ENCODE measurements around the gene KCTD13. TPM values are rescaled to one million over a fixed set of nuclear protein-coding genes. Genes with fewer than 3 reads are reported as not detected.

The KCTD13 gene
- polyA plus RNA-seq, 1 of the 3 experiments (the other 2 are of a cell fraction): 31.0 TPM

DNA sequence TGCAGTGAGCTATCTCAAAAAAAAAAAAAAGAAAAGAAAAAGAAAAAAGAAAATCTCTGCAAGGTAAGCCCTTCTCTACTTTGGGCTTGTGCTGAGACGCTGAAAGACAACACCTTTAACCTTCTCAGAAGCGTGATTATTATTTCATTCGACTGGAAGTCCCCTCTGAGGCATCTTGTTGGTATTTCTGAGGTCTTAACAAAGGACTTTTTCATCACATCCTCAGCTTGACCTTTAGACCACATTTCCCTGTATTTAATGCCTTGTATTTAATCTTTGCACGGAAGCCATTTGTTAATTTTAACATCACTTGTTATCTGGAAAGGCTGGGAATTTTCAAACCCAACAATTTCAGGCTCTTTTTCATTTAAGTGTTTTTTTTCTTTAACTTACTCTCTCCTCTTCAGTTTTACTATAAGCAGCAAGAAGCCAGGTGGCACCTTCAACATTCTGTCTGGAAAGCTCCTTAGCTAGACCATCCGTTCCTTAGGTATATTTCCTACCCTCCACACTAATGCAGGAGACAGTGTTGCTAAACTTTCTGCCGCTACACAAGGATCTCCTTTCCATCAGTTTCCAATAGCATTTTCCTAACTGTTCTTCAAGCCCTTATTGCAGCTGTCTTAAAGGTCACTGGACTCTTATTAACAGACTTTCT, 10.3 kb downstream of the KCTD13 start:
- H3K9me2 ChIP-seq: no peaks in the 10 kb centered on the region
- H3K4me2 ChIP-seq: no peak overlapping the region
- no peaks in the 10 kb centered on the region for H4K20me1 ChIP-seq (ENCODE audit: insufficient read depth)
- WGBS (ENCODE audit: low lambda C conversion rate): 82% methylated on average over 6 of the region's 6 CpGs
- H3K36me3 ChIP-seq (replicated peaks in 1 of 2; ENCODE audit: control insufficient read depth in 1 of 2, insufficient read depth in 2 of 2, low read length in 1 of 2): peaks cover 16 to 30% of the 10 kb centered on the region in 2 experiments
- H2AFZ ChIP-seq (ENCODE audit: low read depth): no peak overlapping the region
- no peak overlapping the region for H3K27ac ChIP-seq (ENCODE audit: low read depth in 2 of 2, low read length in 1 of 2)
- POLR2A ChIA-PET: no interaction called here
- H3K27me3 ChIP-seq (ENCODE audit: insufficient read depth): no peaks in the 10 kb centered on the region
- no peak overlapping the region for H3K4me3 ChIP-seq (ENCODE audit: low read depth in 2 of 2, low read length in 1 of 2)
- CTCF ChIA-PET: interaction anchor here (0.7 to 2.7 kb wide), 5 partner anchors 8 to 117 kb away, joined by 3 to 6 read pairs (median 3); partner anchors contain the start of genes KCTD13 and PAGR1
- H3K9ac ChIP-seq: no peak overlapping the region
- H3K9me3 ChIP-seq: no peaks in the 10 kb centered on the region
- H3K79me2 ChIP-seq (ENCODE audit: insufficient read depth): peaks cover 27% of the 10 kb centered on the region
- peaks cover 3% of the 10 kb centered on the region for H3F3A ChIP-seq (replicated peaks; ENCODE audit: insufficient read depth)
- no peak for DNase-seq
- TF ChIP-seq JUND (IDR thresholded peaks at IDR 0.05): no peak
- no peak for TF ChIP-seq ELF1 (IDR thresholded peaks at IDR 0.05)
- TF ChIP-seq, protein P1, sequence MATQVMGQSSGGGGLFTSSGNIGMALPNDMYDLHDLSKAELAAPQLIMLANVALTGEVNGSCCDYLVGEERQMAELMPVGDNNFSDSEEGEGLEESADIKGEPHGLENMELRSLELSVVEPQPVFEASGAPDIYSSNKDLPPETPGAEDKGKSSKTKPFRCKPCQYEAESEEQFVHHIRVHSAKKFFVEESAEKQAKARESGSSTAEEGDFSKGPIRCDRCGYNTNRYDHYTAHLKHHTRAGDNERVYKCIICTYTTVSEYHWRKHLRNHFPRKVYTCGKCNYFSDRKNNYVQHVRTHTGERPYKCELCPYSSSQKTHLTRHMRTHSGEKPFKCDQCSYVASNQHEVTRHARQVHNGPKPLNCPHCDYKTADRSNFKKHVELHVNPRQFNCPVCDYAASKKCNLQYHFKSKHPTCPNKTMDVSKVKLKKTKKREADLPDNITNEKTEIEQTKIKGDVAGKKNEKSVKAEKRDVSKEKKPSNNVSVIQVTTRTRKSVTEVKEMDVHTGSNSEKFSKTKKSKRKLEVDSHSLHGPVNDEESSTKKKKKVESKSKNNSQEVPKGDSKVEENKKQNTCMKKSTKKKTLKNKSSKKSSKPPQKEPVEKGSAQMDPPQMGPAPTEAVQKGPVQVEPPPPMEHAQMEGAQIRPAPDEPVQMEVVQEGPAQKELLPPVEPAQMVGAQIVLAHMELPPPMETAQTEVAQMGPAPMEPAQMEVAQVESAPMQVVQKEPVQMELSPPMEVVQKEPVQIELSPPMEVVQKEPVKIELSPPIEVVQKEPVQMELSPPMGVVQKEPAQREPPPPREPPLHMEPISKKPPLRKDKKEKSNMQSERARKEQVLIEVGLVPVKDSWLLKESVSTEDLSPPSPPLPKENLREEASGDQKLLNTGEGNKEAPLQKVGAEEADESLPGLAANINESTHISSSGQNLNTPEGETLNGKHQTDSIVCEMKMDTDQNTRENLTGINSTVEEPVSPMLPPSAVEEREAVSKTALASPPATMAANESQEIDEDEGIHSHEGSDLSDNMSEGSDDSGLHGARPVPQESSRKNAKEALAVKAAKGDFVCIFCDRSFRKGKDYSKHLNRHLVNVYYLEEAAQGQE (IDR thresholded peaks at IDR 0.05; ENCODE audit: low read depth, low read length): no peak
- TF ChIP-seq, protein P2, sequence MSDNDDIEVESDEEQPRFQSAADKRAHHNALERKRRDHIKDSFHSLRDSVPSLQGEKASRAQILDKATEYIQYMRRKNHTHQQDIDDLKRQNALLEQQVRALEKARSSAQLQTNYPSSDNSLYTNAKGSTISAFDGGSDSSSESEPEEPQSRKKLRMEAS (IDR thresholded peaks at IDR 0.05; ENCODE audit: low read depth): no peak
- TF ChIP-seq, protein P3, sequence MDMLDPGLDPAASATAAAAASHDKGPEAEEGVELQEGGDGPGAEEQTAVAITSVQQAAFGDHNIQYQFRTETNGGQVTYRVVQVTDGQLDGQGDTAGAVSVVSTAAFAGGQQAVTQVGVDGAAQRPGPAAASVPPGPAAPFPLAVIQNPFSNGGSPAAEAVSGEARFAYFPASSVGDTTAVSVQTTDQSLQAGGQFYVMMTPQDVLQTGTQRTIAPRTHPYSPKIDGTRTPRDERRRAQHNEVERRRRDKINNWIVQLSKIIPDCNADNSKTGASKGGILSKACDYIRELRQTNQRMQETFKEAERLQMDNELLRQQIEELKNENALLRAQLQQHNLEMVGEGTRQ (IDR thresholded peaks at IDR 0.05; ENCODE audit: borderline replicate concordance, low read depth, low read length): no peak
- TF ChIP-seq NFIC (IDR thresholded peaks at IDR 0.05; ENCODE audit: borderline replicate concordance): no peak
- TF ChIP-seq MEF2A (IDR thresholded peaks at IDR 0.05; ENCODE audit: borderline replicate concordance, low read depth): no peak
- no peak for TF ChIP-seq POLR2AphosphoS5 (IDR thresholded peaks at IDR 0.05; ENCODE audit: low read depth, low read length)
- TF ChIP-seq, protein P4, sequence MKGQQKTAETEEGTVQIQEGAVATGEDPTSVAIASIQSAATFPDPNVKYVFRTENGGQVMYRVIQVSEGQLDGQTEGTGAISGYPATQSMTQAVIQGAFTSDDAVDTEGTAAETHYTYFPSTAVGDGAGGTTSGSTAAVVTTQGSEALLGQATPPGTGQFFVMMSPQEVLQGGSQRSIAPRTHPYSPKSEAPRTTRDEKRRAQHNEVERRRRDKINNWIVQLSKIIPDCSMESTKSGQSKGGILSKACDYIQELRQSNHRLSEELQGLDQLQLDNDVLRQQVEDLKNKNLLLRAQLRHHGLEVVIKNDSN (IDR thresholded peaks at IDR 0.05; ENCODE audit: borderline replicate concordance, low read depth): no peak
- no peak for TF ChIP-seq YY1 (IDR thresholded peaks at IDR 0.05; ENCODE audit: low read depth)
- H3K4me1 ChIP-seq (ENCODE audit: control insufficient read depth in 1 of 2, insufficient read depth in 2 of 2, low read depth in 1 of 2, low read length in 1 of 2): no peaks in the 10 kb centered on the region

DNA sequence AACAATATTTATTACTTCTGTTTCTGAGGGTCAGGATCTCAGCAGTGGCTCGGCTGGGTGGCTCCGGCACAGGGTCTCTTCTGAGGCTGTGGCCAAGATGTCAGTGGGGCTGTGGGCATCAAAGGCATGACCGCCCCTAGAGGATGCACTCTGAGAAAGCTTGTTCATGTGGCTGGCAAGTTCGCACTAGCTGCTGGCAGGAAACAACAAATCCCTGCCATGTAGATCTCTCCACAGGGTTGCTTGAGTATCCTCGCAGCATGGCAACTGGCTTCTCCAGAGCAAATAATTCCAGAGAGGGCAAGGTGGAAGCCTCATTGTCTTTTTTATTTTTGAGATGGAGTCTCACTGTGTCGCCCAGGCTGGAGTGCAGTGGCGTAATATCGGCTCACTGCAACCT, 12.5 kb downstream of the KCTD13 start:
- H4K20me1 ChIP-seq (ENCODE audit: insufficient read depth): no peaks in the 10 kb centered on the region
- 100% methylated on average over 8 of the region's 8 CpGs for WGBS (ENCODE audit: low lambda C conversion rate)
- POLR2A ChIA-PET: interaction anchor here (1.4 to 1.8 kb wide), 2 partner anchors 12 kb away, joined by 3 read pairs; partner anchors contain the start of gene KCTD13
- TF ChIP-seq SMC3 (IDR thresholded peaks at IDR 0.05; ENCODE audit: low read depth, low read length): no peak
- TF ChIP-seq, protein P1 (IDR thresholded peaks at IDR 0.05; ENCODE audit: low read depth, low read length): no peak
- TF ChIP-seq, protein P4 (IDR thresholded peaks at IDR 0.05; ENCODE audit: borderline replicate concordance, low read depth): no peak
- TF ChIP-seq, protein P5, sequence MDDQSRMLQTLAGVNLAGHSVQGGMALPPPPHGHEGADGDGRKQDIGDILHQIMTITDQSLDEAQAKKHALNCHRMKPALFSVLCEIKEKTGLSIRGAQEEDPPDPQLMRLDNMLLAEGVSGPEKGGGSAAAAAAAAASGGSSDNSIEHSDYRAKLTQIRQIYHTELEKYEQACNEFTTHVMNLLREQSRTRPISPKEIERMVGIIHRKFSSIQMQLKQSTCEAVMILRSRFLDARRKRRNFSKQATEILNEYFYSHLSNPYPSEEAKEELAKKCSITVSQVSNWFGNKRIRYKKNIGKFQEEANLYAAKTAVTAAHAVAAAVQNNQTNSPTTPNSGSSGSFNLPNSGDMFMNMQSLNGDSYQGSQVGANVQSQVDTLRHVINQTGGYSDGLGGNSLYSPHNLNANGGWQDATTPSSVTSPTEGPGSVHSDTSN (IDR thresholded peaks at IDR 0.05): no peak
- no peak for TF ChIP-seq RXRA (IDR thresholded peaks at IDR 0.05; ENCODE audit: borderline replicate concordance, low read depth)
- TF ChIP-seq CHD2 (IDR thresholded peaks at IDR 0.05; ENCODE audit: low read length, partially characterized antibody): no peak

More for the DNA sequence above, 12.5 kb downstream of the KCTD13 start:
- peaks cover 16% of the 10 kb centered on the region for H3K79me2 ChIP-seq (ENCODE audit: insufficient read depth)
- peaks cover 6 to 21% of the 10 kb centered on the region in 2 experiments for H3K36me3 ChIP-seq (replicated peaks in 1 of 2; ENCODE audit: control insufficient read depth in 1 of 2, insufficient read depth in 2 of 2, low read length in 1 of 2)
- no peaks in the 10 kb centered on the region for H3K27me3 ChIP-seq (ENCODE audit: insufficient read depth)
- CTCF ChIA-PET: interaction anchor here (0.9 to 1.1 kb wide), 3 partner anchors 9 to 13 kb away, joined by 3 to 4 read pairs (median 3); partner anchors contain the start of gene ASPHD1
- H3F3A ChIP-seq (replicated peaks; ENCODE audit: insufficient read depth): peaks cover 11% of the 10 kb centered on the region
- no peak overlapping the region for H3K9ac ChIP-seq
- no peak overlapping the region for H3K27ac ChIP-seq (ENCODE audit: low read depth in 2 of 2, low read length in 1 of 2)
- no peaks in the 10 kb centered on the region for H3K4me1 ChIP-seq (ENCODE audit: control insufficient read depth in 1 of 2, insufficient read depth in 2 of 2, low read depth in 1 of 2, low read length in 1 of 2)
- no peak overlapping the region for H2AFZ ChIP-seq (ENCODE audit: low read depth)
- DNase-seq: no peak
- no peak overlapping the region for H3K4me3 ChIP-seq (ENCODE audit: low read depth in 2 of 2, low read length in 1 of 2)
- no peak overlapping the region for H3K4me2 ChIP-seq
- no peaks in the 10 kb centered on the region for H3K9me3 ChIP-seq
- no peaks in the 10 kb centered on the region for H3K9me2 ChIP-seq

Data from SK-N-SH (cell line).